Mammary epithelial cell (primary cell): Measurements from ENCODE around the gene SNX19.

Source experiments
- EZH2 ChIP-seq: IDR thresholded peaks from 2 replicates; pipeline ENCODE4 v1.6.1; 2012; ENCODE audit warnings: low read length, inconsistent platforms, borderline replicate concordance
- TF ChIP-seq, protein P1 (sequence below), 2 donors: IDR thresholded peaks in 1 of 2; conservative IDR thresholded peaks in 1 of 2; 2 replicates each; pipeline ENCODE4 v1.5.1; 2011 to 2012; ENCODE audit warnings: inconsistent platforms in 2 of 2, low read length in 2 of 2, mild to moderate bottlenecking in 2 of 2, control low read depth in 1 of 2, low read depth in 1 of 2; ENCODE audit not compliant: insufficient read depth in 1 of 2; ENCODE audit errors: extremely low read depth in 1 of 2

GRCh38 chr11:130872513-130872912, 43.8 kb downstream of the SNX19 start:
- TF ChIP-seq, protein P1, sequence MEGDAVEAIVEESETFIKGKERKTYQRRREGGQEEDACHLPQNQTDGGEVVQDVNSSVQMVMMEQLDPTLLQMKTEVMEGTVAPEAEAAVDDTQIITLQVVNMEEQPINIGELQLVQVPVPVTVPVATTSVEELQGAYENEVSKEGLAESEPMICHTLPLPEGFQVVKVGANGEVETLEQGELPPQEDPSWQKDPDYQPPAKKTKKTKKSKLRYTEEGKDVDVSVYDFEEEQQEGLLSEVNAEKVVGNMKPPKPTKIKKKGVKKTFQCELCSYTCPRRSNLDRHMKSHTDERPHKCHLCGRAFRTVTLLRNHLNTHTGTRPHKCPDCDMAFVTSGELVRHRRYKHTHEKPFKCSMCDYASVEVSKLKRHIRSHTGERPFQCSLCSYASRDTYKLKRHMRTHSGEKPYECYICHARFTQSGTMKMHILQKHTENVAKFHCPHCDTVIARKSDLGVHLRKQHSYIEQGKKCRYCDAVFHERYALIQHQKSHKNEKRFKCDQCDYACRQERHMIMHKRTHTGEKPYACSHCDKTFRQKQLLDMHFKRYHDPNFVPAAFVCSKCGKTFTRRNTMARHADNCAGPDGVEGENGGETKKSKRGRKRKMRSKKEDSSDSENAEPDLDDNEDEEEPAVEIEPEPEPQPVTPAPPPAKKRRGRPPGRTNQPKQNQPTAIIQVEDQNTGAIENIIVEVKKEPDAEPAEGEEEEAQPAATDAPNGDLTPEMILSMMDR (conservative IDR thresholded peaks at IDR 0.05 in 1 of 2, IDR thresholded peaks at IDR 0.05 in 1 of 2; ENCODE audit: extremely low read depth in 1 of 2, insufficient read depth in 1 of 2, low read depth in 1 of 2, low read length in 2 of 2) = no peak
- no peak for TF ChIP-seq EZH2
